GM23248 (cell line): ENCODE results near the gene ENOX1.

Source experiments
- EZH2 ChIP-seq: fragments of 200-600 bp; sonication (generic); IDR thresholded peaks from 2 replicates; pipeline ENCODE4 v1.6.1; 2018; ENCODE audit warnings: antibody characterized with exemption, mild to moderate bottlenecking; ENCODE audit not compliant: insufficient read depth, poor library complexity, severe bottlenecking
- EZH2phosphoT487 ChIP-seq: fragments of 200-600 bp; sonication (generic); IDR thresholded peaks from 2 replicates; pipeline ENCODE4 v1.6.1; 2018; ENCODE audit warnings: antibody characterized with exemption, moderate library complexity, mild to moderate bottlenecking, low read depth; ENCODE audit not compliant: insufficient read depth

DNA sequence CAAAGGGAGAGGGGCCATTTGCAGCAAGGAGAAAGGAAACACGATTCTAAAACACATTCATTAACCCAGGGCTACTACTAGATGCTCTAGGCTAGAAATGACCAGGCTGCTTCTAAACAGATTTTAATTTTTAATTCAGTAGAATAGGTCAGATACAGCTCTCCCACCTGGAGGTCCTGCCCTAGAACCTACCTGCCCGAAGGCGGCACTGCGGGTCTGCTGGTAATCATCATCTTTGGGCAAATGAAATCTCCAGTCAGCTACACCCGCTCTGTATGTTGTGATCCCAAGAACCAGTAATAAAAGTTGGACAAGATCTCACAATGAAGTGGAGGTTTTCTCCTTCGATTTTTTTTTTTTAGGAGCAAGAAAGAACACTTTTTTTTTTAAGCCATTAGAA, 345.3 kb downstream of the ENOX1 start:
- TF ChIP-seq EZH2 (no peak), EZH2phosphoT487 (no peak)
